IPS-20b (cell line): Measurements from ENCODE around the gene TNIK.

Experiments used
- H3K27ac ChIP-seq: one replicate; pipeline ENCODE4 v1.5.1; 2013; ENCODE audit warnings: low read length
- H3K27me3 ChIP-seq: 2 replicates; pipeline ENCODE4 v1.6.1; 2013; ENCODE audit warnings: mild to moderate bottlenecking, low read length, inconsistent platforms; ENCODE audit not compliant: insufficient read depth
- H3K36me3 ChIP-seq: 2 replicates; pipeline ENCODE4 v1.6.1; 2013; ENCODE audit warnings: low read depth, mild to moderate bottlenecking, inconsistent platforms, low read length, moderate library complexity; ENCODE audit not compliant: insufficient read depth
- H3K4me1 ChIP-seq: 2 replicates; pipeline ENCODE4 v1.6.1; 2013; ENCODE audit warnings: mild to moderate bottlenecking, control low read depth, inconsistent platforms, low read length, moderate library complexity; ENCODE audit not compliant: insufficient read depth
- H3K4me3 ChIP-seq: 2 replicates; pipeline ENCODE4 v1.5.1; 2013; ENCODE audit warnings: mild to moderate bottlenecking, low read length, inconsistent platforms
- H3K9ac ChIP-seq: 2 replicates; pipeline ENCODE4 v1.6.1; 2013; ENCODE audit warnings: low read depth, mild to moderate bottlenecking, inconsistent platforms, low read length, moderate library complexity
- H3K9me3 ChIP-seq: 2 replicates; pipeline ENCODE4 v1.6.1; 2013; ENCODE audit warnings: mild to moderate bottlenecking, low read depth, low read length, inconsistent platforms; ENCODE audit not compliant: insufficient read depth

Gene TNIK

DNA sequence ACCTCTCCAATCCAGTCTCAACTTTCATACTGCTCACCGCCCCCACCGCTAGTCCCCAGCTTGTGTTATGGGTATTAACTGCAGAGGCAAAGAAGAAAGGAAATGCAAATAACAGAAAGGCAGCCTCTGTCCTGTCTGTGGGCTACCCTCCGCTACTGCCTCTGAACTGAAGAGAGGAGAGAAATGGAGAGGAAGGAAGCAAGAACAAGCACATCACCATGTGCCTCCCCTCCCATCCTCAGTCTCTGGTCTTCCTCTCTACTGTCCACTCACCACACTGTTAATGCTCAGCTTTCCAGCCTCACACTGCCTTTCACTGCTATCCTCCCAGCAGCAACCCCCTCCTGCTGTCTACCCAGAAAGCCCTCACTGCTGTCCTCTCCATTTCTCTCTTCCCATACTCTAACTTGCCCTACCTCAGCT, 294.7 kb downstream of the TNIK start:
- H3K27me3 ChIP-seq, result no peaks in the 10 kb centered on the region
- peak overlapping the region; percentile 37; the same call in 1 of the 2 replicates for H3K9ac ChIP-seq
- H3K36me3 ChIP-seq, result peaks cover 40% of the 10 kb centered on the region; the same call in 1 of the 2 replicates
- peaks cover 6% of the 10 kb centered on the region; the same call in 1 of the 2 replicates for H3K9me3 ChIP-seq
- H3K4me1 ChIP-seq, result peaks cover 15% of the 10 kb centered on the region
- peak overlapping the region; percentile 17; the same call in 1 of the 2 replicates for H3K4me3 ChIP-seq
- H3K27ac ChIP-seq, result no peak overlapping the region

DNA sequence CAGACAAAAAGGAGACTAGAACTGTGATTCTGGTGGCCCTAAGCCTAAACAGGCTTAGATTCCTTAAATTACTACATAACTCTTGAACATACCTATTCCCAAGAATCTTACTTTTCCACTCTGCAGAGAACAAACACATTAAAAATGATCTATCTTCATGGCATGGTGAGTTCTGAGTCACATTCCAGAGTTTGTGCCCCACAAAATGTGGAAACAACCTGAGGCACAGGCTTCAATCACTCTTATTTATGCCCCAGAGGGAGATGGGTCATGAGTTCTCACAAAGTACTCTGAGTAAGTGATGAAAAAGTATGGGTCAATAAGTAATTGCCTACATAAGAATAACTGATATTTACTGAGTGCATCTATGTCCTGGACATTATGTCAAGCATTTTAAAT, 296.1 kb downstream of the TNIK start:
- Histone ChIP-seq H3K4me3 (no peak overlapping the region), H3K36me3 (peaks cover 54% of the 10 kb centered on the region; the same call in 1 of the 2 replicates), H3K27me3 (no peaks in the 10 kb centered on the region), H3K4me1 (peaks cover 15% of the 10 kb centered on the region), H3K9me3 (peaks cover 6% of the 10 kb centered on the region; the same call in 1 of the 2 replicates), H3K27ac (no peak overlapping the region), H3K9ac (no peak overlapping the region)

DNA sequence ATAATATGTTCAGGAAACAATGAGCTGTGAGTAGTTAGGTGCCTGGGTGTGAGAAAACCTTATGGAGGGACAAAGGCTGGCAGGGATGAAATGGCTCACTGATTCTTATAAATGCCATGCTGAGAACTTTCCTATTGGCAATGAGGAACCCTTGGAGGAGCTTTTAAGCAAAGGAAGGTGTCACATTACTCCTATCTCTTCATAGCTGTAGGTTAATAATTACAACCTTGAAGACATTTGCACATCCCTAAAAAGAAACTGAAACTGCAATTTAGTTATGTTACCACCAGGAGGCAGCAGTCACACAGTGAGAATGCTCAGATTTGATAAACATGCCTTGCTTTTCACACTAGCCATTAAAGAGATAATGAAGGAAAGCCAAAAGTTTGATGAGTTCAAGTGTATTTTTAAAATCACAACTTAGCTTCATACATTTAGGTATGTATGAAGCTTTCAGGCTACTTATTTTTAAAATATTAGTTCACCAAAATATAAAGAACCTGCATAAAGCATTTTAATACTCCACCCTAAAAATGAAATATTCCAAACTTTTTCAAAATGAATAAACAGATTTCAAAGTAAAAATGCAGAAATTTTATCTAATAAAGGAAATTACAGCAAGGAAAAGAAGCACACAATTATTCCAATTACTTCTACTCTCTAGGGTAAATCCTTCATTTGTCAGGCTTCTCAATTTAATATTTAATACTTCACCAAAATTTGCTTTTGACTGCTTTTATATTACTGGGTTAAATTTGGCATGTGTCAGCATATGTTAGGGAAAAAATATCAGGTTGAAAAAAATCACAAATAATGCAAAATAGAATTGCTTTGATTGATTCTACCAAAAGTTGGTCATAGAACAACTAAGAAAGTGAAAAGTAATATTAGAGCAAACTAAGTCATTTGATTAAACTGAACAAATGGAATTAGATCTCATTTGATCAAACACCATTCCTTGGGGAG, 296.8 kb downstream of the TNIK start:
- Histone ChIP-seq H3K27ac (no peak overlapping the region), H3K9me3 (peaks cover 6% of the 10 kb centered on the region; the same call in 1 of the 2 replicates), H3K36me3 (peaks cover 54% of the 10 kb centered on the region; the same call in 1 of the 2 replicates), H3K27me3 (no peaks in the 10 kb centered on the region), H3K4me1 (peaks cover 13% of the 10 kb centered on the region), H3K4me3 (no peak overlapping the region), H3K9ac (no peak overlapping the region)

DNA sequence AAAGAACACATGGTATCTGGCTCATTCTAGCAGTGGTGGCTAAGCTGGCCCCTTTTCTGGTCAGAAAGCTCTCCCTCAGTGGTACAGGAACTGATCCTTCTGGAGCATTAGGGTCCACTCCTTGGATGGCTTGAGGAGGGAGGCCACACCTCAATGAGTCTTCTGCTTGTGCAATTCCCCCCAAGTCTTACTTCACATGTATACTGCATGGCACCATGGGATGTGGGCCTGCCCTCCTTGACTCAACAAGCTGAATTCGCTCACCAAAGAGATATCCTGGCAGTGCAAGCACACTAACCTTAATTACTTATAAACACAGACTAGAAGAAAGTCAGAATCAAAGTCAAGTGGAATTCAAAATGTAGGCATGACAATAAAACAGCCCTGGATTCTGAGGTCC, 299.9 kb downstream of the TNIK start:
- peaks cover 2% of the 10 kb centered on the region; the same call in 1 of the 2 replicates for H3K4me1 ChIP-seq
- H3K36me3 ChIP-seq, result peaks cover 66% of the 10 kb centered on the region; the same call in 1 of the 2 replicates
- H3K27ac ChIP-seq, result no peak overlapping the region
- H3K9ac ChIP-seq, result no peak overlapping the region
- H3K9me3 ChIP-seq, result peaks cover 6% of the 10 kb centered on the region; the same call in 1 of the 2 replicates
- no peaks in the 10 kb centered on the region for H3K27me3 ChIP-seq
- no peak overlapping the region for H3K4me3 ChIP-seq

DNA sequence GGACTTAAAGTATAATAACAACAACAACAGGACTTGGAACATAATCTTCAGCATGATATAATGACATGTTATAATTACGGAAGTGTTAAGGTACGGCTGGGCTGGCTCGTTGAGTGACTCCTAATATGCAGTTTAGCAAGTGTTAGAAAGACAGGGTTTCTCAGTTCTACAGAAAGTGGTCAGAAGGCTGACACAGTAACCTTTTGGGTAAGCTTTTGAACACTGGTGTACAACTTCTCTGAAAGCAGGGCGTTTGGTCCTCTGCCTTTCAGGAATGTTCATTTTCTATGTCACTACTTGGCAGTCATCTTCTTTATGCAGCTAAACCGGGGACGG, 300.4 kb downstream of the TNIK start:
- no peak overlapping the region for H3K9ac ChIP-seq
- H3K4me1 ChIP-seq, result no peaks in the 10 kb centered on the region; the same call in 1 of the 2 replicates
- no peak overlapping the region for H3K27ac ChIP-seq
- no peak overlapping the region for H3K4me3 ChIP-seq
- peaks cover 70% of the 10 kb centered on the region; the same call in 1 of the 2 replicates for H3K36me3 ChIP-seq
- no peaks in the 10 kb centered on the region for H3K27me3 ChIP-seq
- H3K9me3 ChIP-seq, result peaks cover 6% of the 10 kb centered on the region; the same call in 1 of the 2 replicates

DNA sequence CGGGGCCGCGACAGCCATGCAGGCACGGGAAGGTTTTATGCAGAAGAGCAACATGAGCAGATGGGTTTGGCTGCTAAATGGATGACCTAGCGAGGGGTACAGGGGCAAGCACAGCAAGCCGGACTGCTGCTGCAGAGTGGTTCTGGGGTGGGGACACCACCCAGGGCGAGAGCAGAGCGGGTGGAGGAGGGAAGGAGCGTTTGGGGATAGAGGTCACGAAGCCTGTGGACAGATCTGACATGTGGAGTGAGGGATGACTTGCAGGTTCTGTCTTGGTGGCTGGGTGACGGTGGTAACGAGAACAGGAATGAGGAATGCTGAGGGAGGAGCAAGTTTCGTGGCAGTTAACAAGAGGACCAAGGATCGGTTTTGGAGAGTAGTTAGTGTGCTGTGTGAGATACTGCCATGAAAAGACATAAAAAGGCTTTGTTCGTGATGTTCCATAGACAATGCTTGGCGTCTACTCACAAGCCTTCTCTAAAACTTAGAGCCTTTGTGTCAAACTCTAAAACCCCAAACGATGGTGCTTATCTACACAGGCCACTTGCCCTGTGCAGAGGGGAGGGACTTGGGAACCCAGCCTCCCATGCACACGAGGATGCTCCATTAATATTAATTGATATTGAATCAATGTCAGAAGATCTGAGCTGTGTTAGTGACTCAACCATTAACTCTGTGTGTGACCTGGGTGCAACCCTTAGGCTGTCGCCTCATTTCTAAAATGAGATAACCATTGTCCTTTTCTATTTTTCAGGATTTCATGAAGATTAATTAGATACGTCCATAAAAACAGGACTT, 301.0 kb downstream of the TNIK start:
- H3K4me3 ChIP-seq, result no peak overlapping the region
- no peaks in the 10 kb centered on the region for H3K27me3 ChIP-seq
- no peak overlapping the region for H3K27ac ChIP-seq
- peaks cover 6% of the 10 kb centered on the region; the same call in 1 of the 2 replicates for H3K9me3 ChIP-seq
- peaks cover 68% of the 10 kb centered on the region; the same call in 1 of the 2 replicates for H3K36me3 ChIP-seq
- H3K9ac ChIP-seq, result no peak overlapping the region
- H3K4me1 ChIP-seq, result no peaks in the 10 kb centered on the region

DNA sequence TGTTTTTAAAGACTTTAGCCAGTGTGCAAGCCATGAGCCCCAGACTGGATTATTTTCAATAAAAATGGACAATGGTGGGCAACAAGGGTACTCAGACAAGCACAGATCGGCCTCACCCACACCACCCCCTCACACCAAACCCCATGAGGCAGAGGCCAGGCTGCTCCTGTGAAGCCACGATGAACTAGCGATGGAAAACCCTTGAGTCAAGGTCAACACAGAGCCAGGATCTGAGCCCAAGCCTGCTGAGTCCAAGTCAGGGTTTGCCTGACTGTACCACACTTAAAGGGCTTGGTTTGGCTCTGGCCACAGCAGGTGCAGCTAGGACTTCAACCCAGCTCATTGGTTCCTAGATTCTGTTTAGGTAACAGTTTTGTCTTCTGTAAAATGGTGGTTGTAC, 302.2 kb downstream of the TNIK start:
- H3K27ac ChIP-seq, result no peak overlapping the region
- no peak overlapping the region for H3K9ac ChIP-seq
- peaks cover 4% of the 10 kb centered on the region; the same call in 1 of the 2 replicates for H3K9me3 ChIP-seq
- no peaks in the 10 kb centered on the region for H3K27me3 ChIP-seq
- no peaks in the 10 kb centered on the region for H3K4me1 ChIP-seq
- no peak overlapping the region for H3K4me3 ChIP-seq
- peaks cover 58% of the 10 kb centered on the region; the same call in 1 of the 2 replicates for H3K36me3 ChIP-seq

DNA sequence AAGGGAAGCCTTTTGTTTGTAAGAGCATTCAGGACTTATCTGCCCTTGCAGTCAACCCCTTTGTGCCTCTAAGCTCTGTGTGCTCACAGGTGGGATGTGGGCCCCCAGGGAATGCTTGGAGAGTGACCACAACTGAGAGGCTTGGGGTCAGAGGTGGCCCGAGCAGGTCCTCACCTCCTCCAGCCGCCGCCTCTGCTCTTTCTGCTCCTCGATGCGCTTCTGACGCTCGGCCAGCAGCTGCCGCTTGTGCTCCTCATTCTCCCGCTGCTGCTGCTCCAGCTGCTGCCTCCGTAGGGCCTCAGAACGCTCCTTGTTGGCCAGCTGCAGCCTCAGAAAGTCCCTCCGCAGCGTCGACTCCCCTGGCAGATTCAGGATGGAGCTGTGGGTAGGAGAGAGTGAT, 302.9 kb downstream of the TNIK start:
- Histone ChIP-seq H3K9me3 (no peaks in the 10 kb centered on the region), H3K36me3 (peaks cover 51% of the 10 kb centered on the region; the same call in 1 of the 2 replicates), H3K27ac (no peak overlapping the region)

DNA sequence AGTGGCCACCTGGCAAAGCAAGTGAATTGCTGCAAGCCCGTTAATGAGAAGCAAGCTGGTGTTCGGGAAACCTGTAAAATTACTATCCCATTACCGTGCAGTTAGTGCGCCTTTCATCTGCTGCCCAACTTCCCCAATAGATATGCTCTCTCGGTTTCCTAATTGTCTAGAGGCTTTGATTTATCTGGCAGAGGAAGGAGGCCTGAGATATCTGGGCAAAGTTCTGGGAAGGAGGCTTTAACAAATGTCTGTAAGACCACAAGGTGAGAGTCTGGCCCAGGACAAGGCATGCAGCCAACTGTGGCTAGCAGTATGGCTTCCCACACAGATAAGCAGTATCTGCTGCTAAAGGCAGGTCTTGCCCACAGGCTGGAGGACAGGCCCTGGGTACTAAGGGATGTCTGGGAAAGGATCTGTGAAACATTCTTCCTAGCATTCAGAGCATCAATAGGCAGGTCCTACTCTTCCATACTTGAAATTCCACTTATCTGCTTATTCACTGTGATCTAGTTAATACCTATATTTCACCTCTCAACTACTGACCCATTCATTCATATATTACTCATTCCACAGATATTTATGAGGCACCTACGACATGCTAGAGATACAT, 303.7 kb downstream of the TNIK start:
- no peaks in the 10 kb centered on the region for H3K4me1 ChIP-seq
- no peaks in the 10 kb centered on the region for H3K27me3 ChIP-seq
- H3K9me3 ChIP-seq, result no peaks in the 10 kb centered on the region
- H3K27ac ChIP-seq, result no peak overlapping the region
- no peak overlapping the region for H3K4me3 ChIP-seq
- H3K9ac ChIP-seq, result no peak overlapping the region
- peaks cover 51% of the 10 kb centered on the region; the same call in 1 of the 2 replicates for H3K36me3 ChIP-seq

More for the DNA sequence above, 302.9 kb downstream of the TNIK start:
- Histone ChIP-seq H3K9ac (no peak overlapping the region), H3K4me1 (no peaks in the 10 kb centered on the region), H3K27me3 (no peaks in the 10 kb centered on the region), H3K4me3 (no peak overlapping the region)

DNA sequence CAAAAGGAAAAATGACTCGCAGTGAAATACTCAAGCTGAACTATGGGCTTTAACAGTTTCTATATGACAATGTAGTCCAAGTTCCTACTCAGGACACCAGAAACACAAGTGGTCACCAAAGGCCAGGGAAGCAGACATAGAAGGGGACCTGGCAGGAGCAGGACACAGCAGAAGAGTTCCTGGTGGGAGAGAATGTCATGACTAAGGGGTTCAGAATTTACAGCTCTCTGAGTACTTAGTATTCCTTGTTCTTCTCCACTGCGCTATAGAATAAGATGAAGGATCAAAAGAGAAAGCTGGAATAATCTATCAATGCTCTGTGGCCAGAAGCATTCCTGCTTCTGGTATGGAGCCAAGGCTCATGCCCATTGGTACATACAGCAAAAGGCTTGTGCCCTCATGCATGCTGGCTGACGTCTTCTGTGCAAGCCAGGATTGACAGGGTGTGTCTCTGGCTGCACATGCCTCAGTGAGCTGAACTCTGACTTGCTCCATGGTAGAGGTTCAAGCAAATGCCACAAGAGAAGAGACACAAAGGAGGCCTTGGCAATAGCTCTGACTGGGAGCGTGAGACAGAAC, 305.0 kb downstream of the TNIK start:
- Histone ChIP-seq H3K36me3 (peaks cover 41% of the 10 kb centered on the region; the same call in 1 of the 2 replicates), H3K9ac (no peak overlapping the region), H3K27ac (no peak overlapping the region), H3K4me3 (no peak overlapping the region), H3K9me3 (no peaks in the 10 kb centered on the region), H3K4me1 (no peaks in the 10 kb centered on the region), H3K27me3 (no peaks in the 10 kb centered on the region)

DNA sequence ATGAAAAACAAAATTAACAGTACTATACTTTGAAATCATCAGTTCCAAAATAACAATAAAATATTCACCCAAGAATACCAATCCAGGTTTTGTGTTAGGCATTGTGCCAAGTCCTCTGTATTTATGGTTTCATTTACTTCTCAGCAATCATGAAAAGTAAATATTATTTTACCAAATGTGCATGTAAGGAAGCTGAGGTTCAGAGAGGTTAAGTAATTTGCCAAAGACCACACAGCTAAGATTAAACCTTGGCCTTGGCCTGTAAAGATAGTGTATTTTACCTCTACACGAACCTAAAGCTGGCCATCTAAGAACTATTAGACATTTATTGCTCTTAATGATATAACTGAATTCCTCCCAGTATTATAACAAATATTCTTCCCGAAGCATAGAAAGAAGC, 309.3 kb downstream of the TNIK start:
- Histone ChIP-seq H3K27ac (no peak overlapping the region), H3K4me1 (no peaks in the 10 kb centered on the region), H3K9me3 (no peaks in the 10 kb centered on the region), H3K9ac (no peak overlapping the region), H3K4me3 (no peak overlapping the region), H3K36me3 (peaks cover 14% of the 10 kb centered on the region; the same call in 1 of the 2 replicates), H3K27me3 (no peaks in the 10 kb centered on the region)
